SKM-1 treated with dmso at 0.1 percent for 144 hours (cell line): ENCODE data around the gene EPOP.

Source experiments
- DNase-seq: peaks from one replicate; lab custom pipeline; 2025; ENCODE audit not compliant: unreplicated experiment; lab: John Stamatoyannopoulos, UW

EPOP gene

GRCh38 chr17:38705803-38706504 lies 31.2 kb upstream of the EPOP start:
- DNase-seq: no peak

- no peak for DNase-seq
Measured at GRCh38 chr17:38705523-38705802, 30.7 kb upstream of the EPOP start.

GRCh38 chr17:38704606-38705522 lies 30.1 kb upstream of the EPOP start, which contains the start of gene MLLT6:
Gene MLLT6, plus strand, starts transcription at chr17:38705273. Its CDS starts 360 bp downstream, at chr17:38705633.
- DNase-seq: peak; percentile 54

DNA sequence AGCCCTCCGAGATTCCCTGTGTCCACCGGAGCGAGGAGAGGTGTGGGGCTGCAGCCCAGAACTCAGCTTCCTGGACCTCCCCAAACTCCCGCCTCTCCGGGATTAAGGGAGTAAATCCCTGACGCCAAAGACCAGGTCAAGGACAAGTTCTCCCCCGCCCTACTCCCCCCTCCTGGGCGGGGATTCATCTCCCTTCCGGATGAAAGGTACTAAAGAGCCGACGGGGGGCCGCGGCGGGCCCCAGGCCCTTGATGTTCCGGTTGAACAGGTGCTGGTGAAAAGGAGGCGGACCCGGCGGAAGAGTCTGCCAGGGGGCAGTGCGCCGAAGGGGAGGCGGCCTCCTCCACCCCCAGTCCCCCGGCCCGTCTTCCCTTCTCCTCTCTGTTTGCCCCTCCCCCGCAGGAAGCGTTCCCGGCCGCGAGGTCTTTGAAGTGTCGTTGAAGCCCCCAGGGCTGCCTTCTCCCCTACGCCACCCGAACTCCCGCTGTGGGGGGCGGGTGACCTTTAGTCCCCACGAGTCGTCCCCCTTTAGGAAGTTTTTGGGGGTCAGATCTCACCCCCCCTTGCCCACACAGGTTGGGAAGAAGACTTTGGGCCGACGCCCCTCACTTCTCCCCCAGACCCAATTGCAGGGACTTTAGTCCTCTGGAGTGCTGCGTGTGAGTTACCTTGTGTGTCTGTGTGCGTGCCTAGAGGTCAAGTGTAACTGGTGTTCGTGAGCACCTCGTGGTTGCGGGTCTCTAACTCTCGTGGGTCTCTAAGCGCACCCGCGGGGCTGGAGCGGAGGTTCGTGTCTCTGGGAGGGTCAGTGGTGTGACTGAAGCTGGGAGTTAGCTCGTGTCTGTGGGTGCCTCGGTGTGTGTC lies 29.2 kb upstream of the EPOP start:
- DNase-seq: peak; percentile 54

- no peak for DNase-seq
Measured at GRCh38 chr17:38702916-38703741, 28.4 kb upstream of the EPOP start.

GRCh38 chr17:38702166-38702915 lies 27.6 kb upstream of the EPOP start:
- peak; percentile 81 for DNase-seq

GRCh38 chr17:38701504-38702165 lies 26.9 kb upstream of the EPOP start:
- peak; percentile 36 for DNase-seq

DNA sequence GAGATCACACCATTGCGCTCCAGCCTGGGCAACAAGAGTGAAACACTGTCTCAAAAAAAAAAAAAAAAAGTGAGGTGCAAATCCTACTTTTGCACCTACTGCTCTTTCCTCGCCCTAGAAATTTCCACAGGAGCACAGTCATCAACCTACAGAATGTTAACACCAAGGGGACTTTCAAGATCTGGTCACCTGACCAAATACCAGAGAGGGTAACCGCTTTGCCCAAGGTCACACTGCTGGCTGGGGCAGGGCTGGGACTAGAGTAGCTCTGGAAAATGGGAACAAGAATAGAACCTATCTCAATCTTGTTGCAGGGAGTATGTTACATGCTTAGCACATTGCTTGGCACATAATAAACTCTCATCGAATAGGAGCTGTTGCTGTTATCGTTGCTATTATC lies 24.0 kb upstream of the EPOP start:
- no peak for DNase-seq

DNA sequence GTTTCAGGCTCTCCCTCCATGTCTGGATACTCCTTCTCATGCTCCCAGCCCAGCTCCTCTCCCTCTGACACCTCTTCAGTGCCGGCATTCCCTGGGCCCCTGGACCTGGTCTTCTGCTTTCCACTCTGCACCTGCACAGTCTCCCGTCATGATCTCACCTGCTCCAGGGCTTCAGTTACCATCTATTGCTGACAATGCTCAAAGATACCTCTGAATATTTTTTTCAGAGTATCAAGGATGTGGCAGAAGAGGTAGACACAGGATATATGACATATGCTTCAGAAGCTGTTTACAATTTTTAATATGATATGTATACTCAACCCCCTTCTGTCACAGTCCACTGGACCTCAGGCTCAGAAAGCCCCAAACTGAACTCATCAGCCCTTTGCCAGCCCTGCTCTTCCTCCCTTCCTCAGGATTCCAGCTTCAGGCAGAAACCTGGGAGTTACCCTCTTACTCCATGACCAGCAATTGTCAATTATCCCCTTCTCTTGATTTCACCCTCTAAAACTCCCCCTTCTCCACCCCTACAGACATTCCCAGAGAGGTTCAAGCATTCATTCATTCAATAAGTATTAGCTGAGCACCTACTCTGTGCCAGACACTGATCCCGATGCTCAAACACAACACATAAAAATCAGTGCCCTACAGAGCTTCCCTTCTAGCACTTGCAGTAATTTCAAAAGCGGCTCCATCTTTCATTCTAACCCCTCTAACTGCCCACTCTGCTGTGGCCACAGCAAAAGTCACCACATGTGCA lies 22.5 kb upstream of the EPOP start:
- DNase-seq: no peak

- DNase-seq: no peak
Measured at GRCh38 chr17:38693700-38694329, 19.1 kb upstream of the EPOP start.

DNA sequence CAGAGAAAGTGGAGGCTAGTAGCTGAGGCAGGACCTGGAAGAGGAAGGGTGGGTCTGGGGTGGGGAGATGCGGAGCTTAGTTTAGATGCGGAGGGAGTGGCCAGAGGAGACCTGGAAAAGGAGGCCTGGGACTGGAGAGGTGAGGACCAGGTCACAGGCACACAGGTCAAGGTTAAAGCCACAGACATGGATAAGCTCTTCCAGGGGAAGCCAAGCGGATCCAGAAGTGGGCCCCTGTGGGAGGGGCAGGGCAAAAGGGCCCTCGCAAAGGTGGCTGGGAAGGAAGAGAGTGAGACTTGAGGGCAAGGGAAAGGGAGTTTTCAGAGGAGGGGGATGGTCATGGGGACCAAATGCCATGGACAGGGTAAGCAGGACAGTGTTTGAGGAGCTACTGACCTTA lies 16.4 kb upstream of the EPOP start:
- no peak for DNase-seq

GRCh38 chr17:38690386-38690785 lies 15.6 kb upstream of the EPOP start:
- DNase-seq: no peak

DNA sequence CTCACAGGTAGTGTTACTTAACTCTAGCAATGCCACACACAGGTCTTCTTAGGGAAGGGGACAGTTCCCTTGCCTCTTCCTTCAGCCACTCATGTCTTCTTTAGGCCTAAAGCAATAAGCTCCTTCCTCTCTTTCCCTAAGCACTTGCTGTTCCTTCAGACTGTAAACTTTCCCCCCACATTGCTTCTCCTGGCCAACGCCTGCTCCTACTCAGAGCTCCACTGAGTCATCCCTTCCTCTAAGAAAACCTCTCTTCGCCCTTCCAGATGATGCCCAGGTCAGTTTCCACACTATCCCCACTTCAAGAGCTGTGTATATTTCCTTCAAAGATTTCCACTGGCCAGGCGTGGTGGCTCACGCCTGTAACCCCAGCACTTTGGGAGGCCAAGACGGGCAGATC lies 12.5 kb upstream of the EPOP start:
- no peak for DNase-seq

- no peak for DNase-seq
Measured at GRCh38 chr17:38685491-38685890, 10.7 kb upstream of the EPOP start.

DNA sequence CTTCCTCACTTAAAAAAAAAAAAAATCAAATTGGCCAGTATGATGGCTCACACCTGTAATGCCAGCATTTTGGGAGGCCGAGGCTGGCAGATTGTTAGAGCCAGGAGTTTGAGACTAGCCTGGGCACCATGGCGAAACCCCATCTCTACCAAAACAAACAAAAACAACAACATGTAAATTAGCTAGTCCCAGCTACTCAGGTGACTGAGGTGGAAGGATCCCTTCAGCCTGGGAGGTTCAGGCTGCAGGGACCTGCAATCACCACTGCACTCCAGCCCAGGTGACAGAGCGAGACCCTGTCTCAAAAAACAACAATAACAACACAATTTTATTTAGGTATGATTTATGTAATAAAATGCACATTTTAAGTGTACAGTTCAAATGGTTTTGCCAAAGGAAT lies 6.3 kb upstream of the EPOP start:
- DNase-seq: no peak

- DNase-seq: no peak
Measured at GRCh38 chr17:38677819-38678218, 3.1 kb upstream of the EPOP start.

- DNase-seq: peak; percentile 77
Measured at GRCh38 chr17:38676706-38677504, 2.1 kb upstream of the EPOP start.
